Measurements from ENCODE around the gene AUTS2. TPM values are rescaled to one million over a fixed set of nuclear protein-coding genes. Genes with fewer than 3 reads are reported as not detected.

AUTS2 gene
- total RNA-seq, 1 experiment from 2014 or later: 256 TPM

DNA sequence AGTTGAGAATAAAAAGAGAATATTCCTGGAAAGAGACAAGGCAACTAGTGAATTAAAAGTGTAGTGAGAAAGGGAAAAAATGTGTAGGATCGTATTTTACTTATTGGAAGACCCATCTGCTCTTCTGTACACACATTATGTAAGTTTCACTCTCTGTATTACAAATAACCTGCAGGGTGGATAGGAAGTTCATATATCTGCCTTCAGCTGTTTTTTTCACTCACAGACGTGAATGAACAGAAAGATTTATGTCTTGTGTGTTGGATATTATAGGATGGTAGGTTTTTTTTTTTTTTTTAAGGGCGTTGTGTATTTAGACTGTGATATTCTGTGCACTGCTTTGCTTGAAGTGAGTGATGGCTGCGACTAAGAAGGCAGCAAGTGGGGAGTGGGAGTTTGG, 266.5 kb downstream of the AUTS2 start:
- Histone ChIP-seq H4K8ac (replicated peaks; ENCODE audit: insufficient read length, low read depth, low read length) (no peak overlapping the region), H2BK20ac (ENCODE audit: low read depth, low read length, poor library complexity, severe bottlenecking) (no peak overlapping the region), H3K79me2 (ENCODE audit: insufficient read depth, low read length) (no peaks in the 10 kb centered on the region), H2BK15ac (ENCODE audit: low read depth, low read length) (no peak overlapping the region), H3K27ac (ENCODE audit: insufficient read length, low read depth, low read length) (no peak overlapping the region), H4K20me1 (ENCODE audit: control insufficient read depth, insufficient read depth, insufficient read length) (no peaks in the 10 kb centered on the region), H2BK120ac (ENCODE audit: low read depth, low read length, poor library complexity, severe bottlenecking) (no peak overlapping the region), H2AK5ac (ENCODE audit: insufficient read length, low read length) (no peak overlapping the region), H3K56ac (ENCODE audit: insufficient read length, low read depth, low read length) (no peak overlapping the region), H3K14ac (ENCODE audit: insufficient read depth, low read length) (no peak overlapping the region), H2BK12ac (ENCODE audit: insufficient read length, low read depth, low read length) (no peak overlapping the region), H3K27me3 (ENCODE audit: insufficient read depth, low read length) (no peaks in the 10 kb centered on the region), H3K4me2 (ENCODE audit: insufficient read depth, insufficient read length, low read length) (no peak overlapping the region), H3T11ph (ENCODE audit: low read length) (no peak overlapping the region), H3K23me2 (ENCODE audit: insufficient read length, low read depth, low read length, poor library complexity, severe bottlenecking) (no peaks in the 10 kb centered on the region), H3K4ac (ENCODE audit: low read depth, low read length) (no peak overlapping the region), H3K23ac (ENCODE audit: insufficient read length, low read depth, low read length) (no peak overlapping the region), H3K18ac (ENCODE audit: insufficient read length, low read depth, low read length) (no peak overlapping the region), H3K9me3 (ENCODE audit: control insufficient read depth, low read depth, low read length) (no peaks in the 10 kb centered on the region), H4K91ac (ENCODE audit: insufficient read length, low read depth, low read length) (no peak overlapping the region), H3K4me1 (ENCODE audit: insufficient read depth, low read length) (peaks cover 4% of the 10 kb centered on the region; the same call in 1 of the 2 replicates), H3K79me1 (ENCODE audit: insufficient read depth, low read depth, low read length, poor library complexity, severe bottlenecking) (no peaks in the 10 kb centered on the region), H2BK5ac (ENCODE audit: insufficient read length, low read length) (no peak overlapping the region), H4K5ac (ENCODE audit: insufficient read length, low read depth, low read length) (no peak overlapping the region), H3K9ac (ENCODE audit: extremely low read depth, insufficient read length, low read length) (no peak overlapping the region), H2AFZ (ENCODE audit: low read length) (no peak overlapping the region)
- no peaks in the 10 kb centered on the region for H3K9me3 Mint-ChIP-seq
- no peak overlapping the region for H3K27ac Mint-ChIP-seq
- H3K36me3 Mint-ChIP-seq (ENCODE audit: insufficient read depth in 1 of 3, low read depth in 3 of 3): no peaks in the 10 kb centered on the region
- H3K27me3 Mint-ChIP-seq (ENCODE audit: low read depth): no peaks in the 10 kb centered on the region
- no CpG with 5 or more reads among the region's 4 CpGs for WGBS (ENCODE audit: extremely low coverage, insufficient read length, low lambda C conversion rate)
- no peak for DNase-seq
- H3K4me1 Mint-ChIP-seq: peaks cover 21 to 23% of the 10 kb centered on the region in 2 experiments
- no peak for TF ChIP-seq CTCF (conservative IDR thresholded peaks at IDR 0.05)
- H3K4me3 Mint-ChIP-seq: no peak overlapping the region

Measured in H9 (cell line).